ENCODE results near the gene LGR6.

The LGR6 gene

GRCh38 chr1:202264300-202264699 lies 70.7 kb downstream of the LGR6 start:
- no peak for DNase-seq (ENCODE audit: low spot score)

- DNase-seq (ENCODE audit: low spot score), result no peak
Measured at GRCh38 chr1:202264726-202265125, 71.1 kb downstream of the LGR6 start.

- no peak for DNase-seq (ENCODE audit: low spot score)
Measured at GRCh38 chr1:202266061-202266765, 72.6 kb downstream of the LGR6 start.

- DNase-seq (ENCODE audit: low spot score), result no peak
Measured at GRCh38 chr1:202268032-202268431, 74.4 kb downstream of the LGR6 start.

- DNase-seq (ENCODE audit: low spot score), result no peak
Measured at GRCh38 chr1:202268817-202269216, 75.2 kb downstream of the LGR6 start.

GRCh38 chr1:202270871-202271326 lies 77.3 kb downstream of the LGR6 start:
- no peak for DNase-seq (ENCODE audit: low spot score)

GRCh38 chr1:202272103-202272845 lies 78.7 kb downstream of the LGR6 start:
- DNase-seq (ENCODE audit: low spot score), result no peak

GRCh38 chr1:202274611-202275010 lies 81.0 kb downstream of the LGR6 start:
- DNase-seq (ENCODE audit: low spot score), result no peak

- no peak for DNase-seq (ENCODE audit: low spot score)
Measured at GRCh38 chr1:202275061-202275770, 81.6 kb downstream of the LGR6 start.

- DNase-seq (ENCODE audit: low spot score), result no peak
Measured at GRCh38 chr1:202276081-202276715, 82.6 kb downstream of the LGR6 start.

GRCh38 chr1:202276920-202277319 lies 83.3 kb downstream of the LGR6 start:
- no peak for DNase-seq (ENCODE audit: low spot score)

GRCh38 chr1:202278751-202279150 lies 85.2 kb downstream of the LGR6 start:
- no peak for DNase-seq (ENCODE audit: low spot score)

- DNase-seq (ENCODE audit: low spot score), result no peak
Measured at GRCh38 chr1:202279806-202280205, 86.2 kb downstream of the LGR6 start.

- no peak for DNase-seq (ENCODE audit: low spot score)
Measured at GRCh38 chr1:202280595-202280994, 87.0 kb downstream of the LGR6 start.

- no peak for DNase-seq (ENCODE audit: low spot score)
Measured at GRCh38 chr1:202281316-202282024, 87.9 kb downstream of the LGR6 start.

GRCh38 chr1:202282025-202282371 lies 88.4 kb downstream of the LGR6 start:
- no peak for DNase-seq (ENCODE audit: low spot score)

- no peak for DNase-seq (ENCODE audit: low spot score)
Measured at GRCh38 chr1:202282596-202283283, 89.1 kb downstream of the LGR6 start.

GRCh38 chr1:202283379-202283844 lies 89.8 kb downstream of the LGR6 start:
- DNase-seq (ENCODE audit: low spot score), result no peak

GRCh38 chr1:202283991-202284390 lies 90.4 kb downstream of the LGR6 start:
- no peak for DNase-seq (ENCODE audit: low spot score)

- DNase-seq (ENCODE audit: low spot score), result no peak
Measured at GRCh38 chr1:202285908-202286307, 92.3 kb downstream of the LGR6 start.

GRCh38 chr1:202286622-202287097 lies 93.1 kb downstream of the LGR6 start:
- no peak for DNase-seq (ENCODE audit: low spot score)
